GM18867 (cell line): ENCODE results near the gene RIMS1.

Experiments used
- ATAC-seq: cut with Tn5 transposase; IDR thresholded peaks from one replicate; pipeline ENCODE4 v1.9.1; 2021; ENCODE audit warnings: mild to moderate bottlenecking, moderate library complexity; ENCODE audit not compliant: unreplicated experiment

RIMS1 gene

GRCh38 chr6:72406517-72406916 is 520.2 kb downstream of the RIMS1 start:
- ATAC-seq: peak; percentile 89

GRCh38 chr6:72410769-72411168 is 524.4 kb downstream of the RIMS1 start:
- no peak for ATAC-seq

- ATAC-seq: peak; percentile 85
Measured at GRCh38 chr6:72411872-72412708, 525.7 kb downstream of the RIMS1 start.

DNA sequence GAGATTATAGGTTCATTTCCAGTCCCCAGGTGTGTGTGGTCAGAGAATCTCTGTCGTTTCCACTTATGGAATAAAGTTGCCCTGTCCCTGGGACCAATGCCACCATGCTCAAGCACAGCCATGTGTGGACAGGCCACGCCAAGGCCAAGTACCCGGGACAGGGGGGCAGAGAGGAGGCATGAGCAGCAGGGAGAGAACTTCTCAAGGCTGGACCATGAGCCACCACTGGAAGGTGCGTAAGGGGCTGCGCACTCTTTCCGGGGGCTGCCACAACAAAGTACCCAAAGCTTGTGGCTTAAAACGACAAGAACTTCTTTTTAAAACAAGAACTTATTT is 526.3 kb downstream of the RIMS1 start:
- ATAC-seq: no peak

DNA sequence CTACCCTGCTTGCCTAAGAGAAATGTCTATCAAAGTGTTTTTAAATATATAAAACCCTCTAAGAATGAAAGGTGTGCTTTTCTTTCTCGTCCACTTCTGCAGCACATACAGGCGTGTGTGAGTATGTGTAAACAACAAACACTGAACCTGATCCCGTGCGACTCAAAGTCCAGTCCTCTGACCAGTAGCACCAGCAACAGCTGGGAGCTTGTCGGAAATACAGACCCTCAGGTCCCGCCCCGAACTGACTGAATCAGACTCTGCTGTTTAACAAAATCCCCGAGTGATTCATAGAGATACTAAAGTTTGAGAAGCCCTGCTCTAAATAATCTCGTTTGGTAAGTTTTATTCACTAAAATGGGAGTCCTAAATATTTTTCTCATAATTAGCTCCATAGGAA is 527.5 kb downstream of the RIMS1 start:
- ATAC-seq: no peak

DNA sequence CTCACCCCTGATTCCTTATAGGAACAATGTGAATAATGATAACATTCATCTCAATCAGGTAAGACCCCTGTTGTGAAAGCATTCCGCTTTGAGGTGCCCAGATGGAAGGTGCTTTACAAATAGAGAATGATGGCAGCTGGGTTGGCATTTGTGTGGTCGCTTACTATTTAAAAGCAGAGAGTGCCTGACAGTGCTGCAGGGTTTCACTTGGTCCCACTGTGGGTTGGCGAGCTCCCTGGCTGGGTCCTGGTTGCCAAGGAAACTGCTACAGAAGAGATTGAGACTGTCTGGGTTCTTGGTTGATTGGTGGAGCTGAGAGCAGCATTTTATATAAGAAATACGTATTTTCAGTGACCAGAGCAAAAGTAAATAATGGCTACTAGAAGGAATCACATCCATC is 528.3 kb downstream of the RIMS1 start:
- no peak for ATAC-seq

- no peak for ATAC-seq
Measured at GRCh38 chr6:72416744-72417465, 530.6 kb downstream of the RIMS1 start.

- ATAC-seq: no peak
Measured at GRCh38 chr6:72417759-72418158, 531.4 kb downstream of the RIMS1 start.

- ATAC-seq: no peak
Measured at GRCh38 chr6:72418495-72418894, 532.1 kb downstream of the RIMS1 start.

GRCh38 chr6:72419966-72420365 is 533.6 kb downstream of the RIMS1 start:
- no peak for ATAC-seq

GRCh38 chr6:72420409-72420808 is 534.1 kb downstream of the RIMS1 start:
- ATAC-seq: no peak

DNA sequence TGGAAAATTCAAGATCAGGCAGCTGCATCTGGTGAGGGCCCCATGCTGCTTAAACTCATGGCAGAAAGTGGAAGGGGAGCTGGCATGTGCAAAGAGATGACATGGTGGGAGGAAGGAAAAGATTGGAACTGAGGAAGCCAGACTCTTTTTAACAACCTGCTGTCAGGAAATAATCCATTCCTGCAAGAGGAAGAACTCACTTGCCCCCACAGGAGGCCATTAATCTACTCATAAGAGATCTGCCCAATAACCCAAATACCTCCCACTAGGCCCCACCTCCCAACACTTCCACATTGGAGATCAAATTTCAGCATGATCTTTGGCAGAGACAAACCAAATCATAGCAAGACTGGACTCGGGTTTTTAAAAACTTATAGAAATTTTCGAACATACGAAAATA is 535.0 kb downstream of the RIMS1 start:
- ATAC-seq: no peak

GRCh38 chr6:72422171-72422570 is 535.8 kb downstream of the RIMS1 start:
- ATAC-seq: no peak

DNA sequence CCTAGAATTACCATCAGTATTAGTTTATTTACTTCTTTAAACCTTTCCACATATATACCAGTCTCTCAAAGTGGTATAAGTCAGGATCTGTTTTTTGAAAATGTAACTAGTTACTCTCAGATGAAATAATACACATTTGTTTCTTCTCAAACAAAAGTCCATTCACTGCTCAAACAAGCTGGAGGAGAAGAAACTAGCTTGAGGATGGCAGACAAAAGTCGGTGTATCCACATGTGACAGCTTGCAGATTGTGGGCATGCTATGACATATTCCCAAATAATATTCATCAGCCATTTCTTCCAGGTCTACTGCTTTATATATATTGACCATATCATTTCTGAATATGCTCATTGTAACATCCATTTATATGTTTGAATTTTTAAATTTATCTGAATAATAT is 538.1 kb downstream of the RIMS1 start:
- ATAC-seq: no peak

GRCh38 chr6:72425003-72425681 is 538.8 kb downstream of the RIMS1 start:
- ATAC-seq: no peak

DNA sequence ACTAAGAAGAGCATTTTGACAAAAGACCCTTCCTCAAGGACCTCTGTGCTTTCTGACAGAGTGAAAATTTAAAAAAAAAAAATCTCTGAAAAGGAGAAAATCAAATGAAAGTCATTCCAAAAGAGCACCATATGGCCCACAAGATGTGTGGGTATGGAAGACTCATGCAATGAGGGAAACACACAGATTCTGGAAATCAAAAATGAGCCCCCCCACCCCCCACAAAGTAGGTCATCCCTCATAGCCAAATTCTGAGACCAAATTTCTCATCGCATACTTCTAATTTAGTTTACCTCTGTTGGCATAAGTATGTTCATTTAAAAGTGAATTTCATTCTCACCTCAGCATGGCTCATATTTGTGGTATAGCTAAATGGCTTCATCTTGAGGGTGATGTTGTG is 554.3 kb downstream of the RIMS1 start:
- no peak for ATAC-seq

- no peak for ATAC-seq
Measured at GRCh38 chr6:72446430-72446829, 560.1 kb downstream of the RIMS1 start.
